ENCODE results near the gene THSD7B.
A peak's percentile ranks its signal among the peaks of the same experiment; 100 is the strongest.

THSD7B gene

DNA sequence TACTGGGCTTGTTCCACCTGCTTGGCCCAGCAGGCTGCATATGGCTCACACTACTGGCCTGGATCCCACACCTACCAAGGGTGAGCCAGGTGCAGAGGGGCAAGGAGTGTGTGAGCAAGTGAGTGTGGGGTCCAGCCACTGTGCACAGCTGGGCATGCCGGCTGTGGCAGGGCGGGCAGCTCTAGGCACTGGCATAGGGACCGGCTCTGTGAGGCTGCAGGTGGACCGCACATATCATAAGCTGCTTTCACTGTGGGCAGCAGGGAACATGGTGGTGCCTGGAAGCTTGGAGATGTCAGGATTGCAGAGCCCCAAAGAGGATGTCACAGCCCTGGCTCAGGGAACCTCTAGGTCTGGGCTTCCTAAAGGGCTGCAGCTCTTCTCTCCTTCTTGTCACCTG lies 154.3 kb downstream of the THSD7B start:
- TF ChIP-seq, protein P1, sequence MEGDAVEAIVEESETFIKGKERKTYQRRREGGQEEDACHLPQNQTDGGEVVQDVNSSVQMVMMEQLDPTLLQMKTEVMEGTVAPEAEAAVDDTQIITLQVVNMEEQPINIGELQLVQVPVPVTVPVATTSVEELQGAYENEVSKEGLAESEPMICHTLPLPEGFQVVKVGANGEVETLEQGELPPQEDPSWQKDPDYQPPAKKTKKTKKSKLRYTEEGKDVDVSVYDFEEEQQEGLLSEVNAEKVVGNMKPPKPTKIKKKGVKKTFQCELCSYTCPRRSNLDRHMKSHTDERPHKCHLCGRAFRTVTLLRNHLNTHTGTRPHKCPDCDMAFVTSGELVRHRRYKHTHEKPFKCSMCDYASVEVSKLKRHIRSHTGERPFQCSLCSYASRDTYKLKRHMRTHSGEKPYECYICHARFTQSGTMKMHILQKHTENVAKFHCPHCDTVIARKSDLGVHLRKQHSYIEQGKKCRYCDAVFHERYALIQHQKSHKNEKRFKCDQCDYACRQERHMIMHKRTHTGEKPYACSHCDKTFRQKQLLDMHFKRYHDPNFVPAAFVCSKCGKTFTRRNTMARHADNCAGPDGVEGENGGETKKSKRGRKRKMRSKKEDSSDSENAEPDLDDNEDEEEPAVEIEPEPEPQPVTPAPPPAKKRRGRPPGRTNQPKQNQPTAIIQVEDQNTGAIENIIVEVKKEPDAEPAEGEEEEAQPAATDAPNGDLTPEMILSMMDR (IDR thresholded peaks at IDR 0.05; ENCODE audit: low read depth, low read length, missing control alignments): no peak
- H3K4me3 ChIP-seq (ENCODE audit: low read depth, low read length): no peak overlapping the region
- DNase-seq (ENCODE audit: low read depth): no peak

DNA sequence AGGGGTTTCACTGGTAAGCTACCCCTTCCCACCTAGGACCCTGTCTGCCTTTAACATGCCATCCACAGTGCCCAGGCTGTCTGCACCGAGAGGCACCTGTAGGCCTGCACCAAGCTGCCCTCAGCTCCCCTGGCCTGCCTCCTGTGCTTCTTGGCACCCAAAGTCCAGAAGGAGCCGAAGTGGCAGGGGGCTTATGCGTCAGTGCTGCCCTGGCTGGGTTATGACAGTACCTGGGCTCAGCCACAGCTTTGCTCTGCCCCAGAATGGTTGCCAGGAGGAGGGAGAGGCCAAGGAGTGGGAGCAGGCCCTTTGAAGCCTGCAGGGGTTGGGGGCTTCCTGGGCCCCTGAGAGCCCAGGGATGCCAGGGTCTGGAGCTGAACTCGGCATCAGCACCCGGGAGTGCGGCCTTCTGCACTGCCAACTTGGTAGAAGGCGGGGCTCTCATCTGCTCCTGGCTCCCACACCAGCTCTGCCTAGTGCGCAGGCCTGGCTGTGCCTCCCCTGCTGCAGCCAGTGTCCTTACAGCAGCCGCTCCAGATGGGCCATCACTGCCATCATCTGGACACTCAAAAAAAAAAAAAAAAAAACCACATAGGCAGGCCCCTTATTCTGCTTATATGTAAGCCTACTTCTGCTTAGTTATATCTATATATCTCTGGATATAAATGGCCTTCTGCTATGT lies 155.4 kb downstream of the THSD7B start:
- no peak for DNase-seq (ENCODE audit: low read depth)
- no peak overlapping the region for H3K4me3 ChIP-seq (ENCODE audit: low read depth, low read length)
- TF ChIP-seq, protein P1 (IDR thresholded peaks at IDR 0.05; ENCODE audit: low read depth, low read length, missing control alignments): no peak

DNA sequence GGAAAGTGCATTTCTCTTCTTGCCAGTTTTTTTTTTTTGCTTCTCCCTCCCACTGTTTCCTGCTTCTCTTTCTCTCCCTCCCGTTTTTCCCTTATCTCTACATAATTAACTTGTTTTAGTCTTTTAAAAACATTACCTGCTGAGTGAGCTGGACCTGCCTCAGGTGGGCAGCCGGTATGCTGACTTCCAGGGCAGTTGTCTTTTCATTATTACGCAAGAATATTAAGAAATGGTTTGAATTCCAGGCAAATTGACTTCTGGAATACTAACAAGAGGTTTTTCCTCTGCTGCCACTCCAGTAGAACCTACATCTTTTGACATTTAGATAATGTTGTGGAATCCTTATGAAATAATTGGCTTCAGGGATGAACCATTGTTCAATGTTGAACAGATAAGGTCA lies 161.8 kb downstream of the THSD7B start:
- TF ChIP-seq, protein P1 (IDR thresholded peaks at IDR 0.05; ENCODE audit: low read depth, low read length, missing control alignments): no peak
- no peak for DNase-seq (ENCODE audit: low read depth)
- H3K4me3 ChIP-seq (ENCODE audit: low read depth, low read length): no peak overlapping the region

GRCh38 chr2:136929531-136929930 lies 164.2 kb downstream of the THSD7B start:
- TF ChIP-seq, protein P1 (IDR thresholded peaks at IDR 0.05; ENCODE audit: low read depth, low read length, missing control alignments): no peak
- no peak overlapping the region for H3K4me3 ChIP-seq (ENCODE audit: low read depth, low read length)
- DNase-seq (ENCODE audit: low read depth): no peak

GRCh38 chr2:136932700-136933099 lies 167.4 kb downstream of the THSD7B start:
- TF ChIP-seq, protein P1 (IDR thresholded peaks at IDR 0.05; ENCODE audit: low read depth, low read length, missing control alignments): peak; percentile 51
- no peak for DNase-seq (ENCODE audit: low read depth)
- no peak overlapping the region for H3K4me3 ChIP-seq (ENCODE audit: low read depth, low read length)

- TF ChIP-seq, protein P1 (IDR thresholded peaks at IDR 0.05; ENCODE audit: low read depth, low read length, missing control alignments): no peak
- DNase-seq (ENCODE audit: low read depth): no peak
- H3K4me3 ChIP-seq (ENCODE audit: low read depth, low read length): no peak overlapping the region
Measured at GRCh38 chr2:136935119-136935518, 169.8 kb downstream of the THSD7B start.

GRCh38 chr2:136956050-136956449 lies 190.7 kb downstream of the THSD7B start:
- no peak for DNase-seq (ENCODE audit: low read depth)
- TF ChIP-seq, protein P1 (IDR thresholded peaks at IDR 0.05; ENCODE audit: low read depth, low read length, missing control alignments): no peak
- H3K4me3 ChIP-seq (ENCODE audit: low read depth, low read length): no peak overlapping the region

All from GM12864 (cell line).